ENCODE data around the gene RPP21.

The RPP21 gene

DNA sequence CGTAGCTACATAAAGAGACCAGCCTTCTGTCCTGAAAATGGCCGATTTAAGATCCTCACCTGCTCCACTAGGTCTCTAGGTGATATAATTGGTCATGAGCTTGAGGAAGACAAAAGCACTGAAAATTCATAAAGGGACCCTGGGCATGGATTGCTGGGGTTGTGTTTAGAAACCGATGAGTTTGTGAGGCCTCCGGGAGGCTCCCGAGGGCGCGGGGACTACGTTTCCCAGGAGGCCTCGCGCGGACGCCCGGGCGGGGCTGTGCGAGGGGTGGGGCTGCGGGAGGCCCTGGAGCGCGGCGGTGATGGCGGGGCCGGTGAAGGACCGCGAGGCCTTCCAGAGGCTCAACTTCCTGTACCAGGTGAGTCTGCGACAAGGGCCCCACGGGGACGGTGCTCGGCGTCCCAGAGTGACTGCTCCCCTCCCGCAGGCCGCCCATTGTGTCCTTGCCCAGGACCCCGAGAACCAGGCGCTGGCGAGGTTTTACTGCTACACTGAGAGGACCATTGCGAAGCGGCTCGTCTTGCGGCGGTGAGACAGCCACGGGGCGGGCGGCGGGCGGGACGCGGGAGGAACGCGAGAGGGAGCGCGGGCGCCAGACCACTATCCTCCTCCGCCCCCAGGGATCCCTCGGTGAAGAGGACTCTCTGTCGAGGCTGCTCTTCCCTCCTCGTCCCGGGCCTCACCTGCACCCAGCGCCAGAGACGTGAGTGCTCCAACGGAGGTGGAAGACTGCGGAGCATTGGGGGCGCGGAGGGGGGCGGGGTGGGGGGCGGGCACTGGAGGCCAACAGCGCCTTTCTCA, at the start of gene RPP21:
Gene RPP21 (plus strand): TSS at position 289 of the 804 bp plus-strand sequence. CDS start 16 bp downstream, at position 305.
- peak; percentile 87 for DNase-seq (ENCODE audit: low spot score)

DNA sequence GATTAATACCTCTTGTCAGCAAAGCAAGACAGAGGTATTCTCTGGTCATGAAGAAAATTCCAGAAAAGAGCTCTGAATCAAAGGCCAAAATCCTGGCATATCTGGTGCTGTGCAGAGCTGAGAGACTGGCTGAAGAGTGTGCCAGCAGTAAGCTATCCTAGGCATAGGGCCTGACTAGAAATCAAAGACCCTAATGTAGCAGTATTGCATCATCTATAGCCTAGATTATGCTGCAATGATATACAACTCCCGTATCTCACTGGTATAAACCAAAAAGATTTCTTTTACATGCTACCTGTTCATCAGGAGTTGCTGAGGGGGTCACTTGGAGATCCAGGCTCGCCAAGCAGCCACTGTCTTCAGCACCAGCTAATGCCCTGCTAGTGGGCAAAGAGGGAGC, 49.1 kb upstream of the RPP21 start:
- DNase-seq (ENCODE audit: low spot score) = no peak

DNA sequence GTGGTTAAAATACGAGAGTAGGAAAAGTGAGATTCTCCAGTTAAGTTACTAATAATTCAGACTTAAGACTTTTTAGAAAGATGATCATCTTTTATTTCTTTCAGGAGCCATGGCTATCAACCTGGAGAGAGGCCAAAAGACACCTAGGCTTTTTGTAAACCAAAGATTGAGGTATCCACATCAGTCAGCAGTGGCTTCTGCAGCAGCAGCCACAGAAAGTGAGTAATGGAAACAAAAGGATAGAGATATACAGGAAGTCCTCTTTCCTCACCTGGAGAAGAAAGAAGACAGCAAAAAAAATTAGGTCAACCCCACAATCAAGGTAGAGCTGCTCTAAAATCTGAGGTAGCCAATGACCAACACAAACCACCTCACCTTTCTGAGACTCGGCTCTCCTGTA, 41.0 kb upstream of the RPP21 start:
- DNase-seq (ENCODE audit: low spot score) = no peak

DNA sequence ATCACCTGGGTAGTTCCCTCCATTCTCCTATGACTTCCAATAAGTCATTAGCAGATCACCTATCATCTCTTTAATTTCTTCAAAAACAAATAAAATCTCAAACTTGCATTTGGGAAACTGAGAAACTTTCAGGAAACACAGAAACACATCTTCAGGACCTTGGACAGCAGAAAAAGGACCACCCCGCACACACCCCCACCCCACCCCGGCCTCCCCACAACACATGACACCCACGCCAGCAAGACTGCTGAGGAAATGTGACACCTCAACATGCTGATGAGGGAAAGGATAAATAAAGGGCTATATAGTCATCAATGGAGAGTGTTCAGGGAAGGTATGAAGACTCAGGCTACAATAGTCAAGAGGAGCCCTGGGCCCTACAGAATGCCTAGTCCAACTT, 33.9 kb upstream of the RPP21 start:
- DNase-seq (ENCODE audit: low spot score) = no peak

DNA sequence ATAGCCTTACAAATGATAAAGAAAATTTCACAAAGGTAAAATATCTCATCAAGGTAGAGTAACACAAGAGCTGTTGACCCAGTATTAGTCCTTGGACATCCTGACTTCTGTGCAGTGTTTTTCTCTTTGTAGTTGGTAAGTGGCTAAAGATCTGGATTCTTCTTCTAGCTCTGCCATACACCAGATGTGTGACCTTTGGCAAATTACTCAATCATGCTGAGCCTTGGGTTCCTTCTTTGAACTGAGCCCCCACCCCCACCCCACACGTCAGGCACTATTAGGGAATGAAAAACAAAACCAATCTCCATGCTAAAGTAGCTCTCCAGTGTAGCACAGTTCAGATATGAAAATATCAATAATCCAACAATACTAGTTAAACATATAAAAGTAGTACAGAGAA, 33.3 kb upstream of the RPP21 start:
- no peak for DNase-seq (ENCODE audit: low spot score)

DNA sequence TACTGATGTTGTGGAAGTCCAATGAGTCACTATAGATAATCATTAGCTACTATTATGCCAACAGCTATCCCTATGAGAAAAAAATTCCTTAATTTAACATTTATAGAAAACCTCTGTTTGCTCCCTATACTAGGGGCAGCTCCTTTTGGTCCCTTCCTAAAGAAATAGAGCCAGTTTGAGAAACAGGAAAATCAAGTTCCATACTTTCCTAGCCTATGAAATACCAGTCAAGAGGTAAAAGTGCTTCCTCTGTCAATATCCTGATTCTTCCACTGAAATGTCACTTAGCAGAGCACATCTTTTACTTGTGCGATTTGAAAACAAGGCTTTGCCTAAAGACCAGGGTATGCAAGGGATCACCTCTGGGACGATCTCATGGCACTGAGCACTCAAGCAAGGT, 32.7 kb upstream of the RPP21 start:
- no peak for DNase-seq (ENCODE audit: low spot score)

DNA sequence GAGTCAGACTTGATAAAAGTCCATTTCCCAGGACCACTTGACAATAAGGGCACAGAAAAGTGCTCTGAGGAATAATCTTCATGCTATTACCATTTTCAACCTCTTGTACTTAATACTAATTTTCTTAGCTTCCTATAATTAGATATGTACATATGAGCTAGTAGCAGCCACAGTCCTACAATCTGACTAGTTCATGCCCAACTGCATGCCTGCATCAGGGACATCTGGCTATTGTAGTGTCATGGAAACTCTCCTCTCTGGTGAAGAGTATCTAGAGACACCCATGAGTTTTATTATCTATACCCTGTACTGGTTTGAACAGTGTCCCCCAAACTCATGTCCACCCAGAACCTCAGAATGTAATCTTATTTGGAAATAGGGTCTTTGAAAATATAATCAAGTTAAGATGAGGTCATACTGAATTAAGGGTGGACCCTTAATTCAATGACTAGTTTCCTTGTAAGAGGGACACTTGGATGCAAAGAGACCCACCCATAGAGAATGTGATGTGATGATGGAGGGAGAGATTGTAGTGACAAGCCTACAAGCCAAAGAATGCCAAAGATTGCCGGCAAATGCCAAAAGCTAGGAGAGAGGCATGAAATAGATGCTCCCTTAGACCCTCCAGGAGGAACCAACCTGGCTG, 32.2 kb upstream of the RPP21 start:
- no peak for DNase-seq (ENCODE audit: low spot score)

DNA sequence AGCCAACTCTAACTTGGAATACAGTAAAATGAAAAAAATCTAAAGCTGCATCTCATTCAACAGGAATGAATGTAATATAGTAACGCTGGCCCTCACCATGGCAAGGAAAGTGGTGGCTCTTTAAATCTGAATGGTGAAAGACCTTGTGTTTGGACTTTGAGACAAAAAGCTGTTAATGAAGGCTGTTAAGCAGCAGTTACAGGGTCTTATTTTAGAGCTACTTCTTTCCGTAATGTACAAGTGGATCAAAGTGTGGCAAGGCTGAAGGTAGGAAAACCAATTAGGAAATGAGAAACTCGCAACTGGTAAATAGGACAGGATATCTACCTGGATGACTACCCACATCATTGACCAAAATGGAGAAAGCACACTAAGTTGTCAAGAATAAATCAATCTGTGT, 29.8 kb upstream of the RPP21 start:
- DNase-seq (ENCODE audit: low spot score) = no peak

DNA sequence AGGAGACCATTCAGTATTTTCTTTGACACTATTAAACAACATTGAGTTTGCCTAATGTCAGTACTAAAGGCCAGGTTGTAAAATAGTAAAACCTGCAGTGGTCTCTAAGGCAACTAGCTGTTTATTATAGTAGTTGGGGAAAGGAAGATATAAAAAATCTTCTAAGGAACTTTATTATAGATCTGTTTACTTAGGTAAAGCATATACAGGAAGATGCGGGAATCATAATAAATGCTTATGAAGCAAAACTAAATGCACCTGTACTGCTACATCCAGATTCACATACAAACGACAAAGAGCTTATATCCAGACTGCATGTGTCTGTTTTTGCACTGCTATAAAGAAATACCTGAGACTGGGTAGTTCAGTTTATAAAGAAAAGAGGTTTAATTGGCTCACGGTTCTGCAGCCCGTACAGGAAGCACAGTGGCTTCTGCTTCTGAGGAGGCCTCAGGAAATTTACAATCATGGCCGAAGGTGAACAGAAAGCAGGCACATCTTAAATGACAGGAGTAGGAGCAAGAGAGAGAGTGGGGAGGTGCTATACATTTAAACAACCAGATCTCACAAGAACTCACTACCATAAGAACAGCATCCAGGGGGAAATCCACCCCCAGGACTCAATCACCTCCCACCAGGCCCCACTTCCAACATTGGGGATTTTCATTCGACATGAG, 26.9 kb upstream of the RPP21 start:
- no peak for DNase-seq (ENCODE audit: low spot score)

DNA sequence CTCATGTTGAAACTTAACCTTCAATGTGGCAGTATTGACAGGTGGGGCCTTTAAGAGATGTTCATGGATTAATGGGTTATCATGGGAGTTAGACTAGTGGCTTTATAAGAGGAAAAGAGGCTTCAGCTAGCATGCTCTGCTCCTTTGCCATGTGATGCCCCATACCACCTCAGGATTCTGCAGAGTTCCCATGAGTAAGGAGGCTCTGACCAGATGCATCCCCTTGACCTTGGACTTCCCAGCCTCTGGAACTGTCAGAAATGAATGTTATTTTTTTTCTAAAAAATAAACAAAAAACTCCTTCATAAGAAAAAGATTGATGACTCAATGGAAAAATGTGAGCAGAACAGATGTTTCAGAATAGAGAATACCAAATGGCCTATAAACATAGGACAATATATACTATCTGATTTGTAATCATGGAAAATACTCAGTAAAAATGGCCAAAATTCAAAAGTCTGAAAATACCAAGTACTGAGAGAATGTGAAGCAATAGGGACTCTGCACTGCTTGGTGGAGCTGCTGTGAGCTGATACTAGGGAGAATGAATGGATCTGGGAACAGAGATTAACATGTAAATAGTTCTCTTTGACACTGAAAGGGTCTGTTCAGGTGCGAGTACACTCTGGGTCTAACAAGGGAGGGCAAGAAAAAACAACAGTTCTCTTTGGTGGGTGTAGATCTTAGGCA, 25.7 kb upstream of the RPP21 start:
- no peak for DNase-seq (ENCODE audit: low spot score)

DNA sequence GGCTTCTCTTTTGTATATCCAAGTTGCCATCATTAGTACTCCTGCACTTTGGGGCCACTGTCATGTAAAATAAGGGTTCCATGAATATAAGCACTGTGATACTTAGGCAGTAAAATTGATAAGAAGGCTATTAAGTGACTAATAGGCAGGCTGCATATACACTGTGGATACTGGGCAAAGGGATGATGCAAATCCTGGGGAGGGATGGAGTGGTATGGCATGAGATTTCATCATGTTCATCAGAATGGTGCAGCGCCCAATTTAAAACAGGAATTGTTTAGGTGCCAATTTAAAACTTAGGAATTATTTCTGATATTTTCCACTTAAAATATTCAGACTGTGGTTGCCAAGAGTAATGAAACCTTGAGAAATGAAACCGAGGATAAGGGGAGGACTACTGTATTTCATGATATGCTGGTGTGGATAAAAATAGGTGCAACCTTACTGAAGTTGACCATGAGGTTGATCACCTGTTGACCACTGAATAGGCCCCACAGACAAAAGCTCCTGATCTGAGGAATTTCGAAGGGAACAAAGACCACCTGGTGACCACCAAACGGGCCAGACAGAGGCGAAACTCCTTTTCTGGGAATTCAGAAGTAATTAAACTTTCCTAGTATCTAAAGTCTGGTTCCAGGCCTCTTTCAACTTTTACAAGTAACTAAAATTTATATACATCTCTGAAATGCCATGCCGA, 23.1 kb upstream of the RPP21 start:
- DNase-seq (ENCODE audit: low spot score) = no peak

DNA sequence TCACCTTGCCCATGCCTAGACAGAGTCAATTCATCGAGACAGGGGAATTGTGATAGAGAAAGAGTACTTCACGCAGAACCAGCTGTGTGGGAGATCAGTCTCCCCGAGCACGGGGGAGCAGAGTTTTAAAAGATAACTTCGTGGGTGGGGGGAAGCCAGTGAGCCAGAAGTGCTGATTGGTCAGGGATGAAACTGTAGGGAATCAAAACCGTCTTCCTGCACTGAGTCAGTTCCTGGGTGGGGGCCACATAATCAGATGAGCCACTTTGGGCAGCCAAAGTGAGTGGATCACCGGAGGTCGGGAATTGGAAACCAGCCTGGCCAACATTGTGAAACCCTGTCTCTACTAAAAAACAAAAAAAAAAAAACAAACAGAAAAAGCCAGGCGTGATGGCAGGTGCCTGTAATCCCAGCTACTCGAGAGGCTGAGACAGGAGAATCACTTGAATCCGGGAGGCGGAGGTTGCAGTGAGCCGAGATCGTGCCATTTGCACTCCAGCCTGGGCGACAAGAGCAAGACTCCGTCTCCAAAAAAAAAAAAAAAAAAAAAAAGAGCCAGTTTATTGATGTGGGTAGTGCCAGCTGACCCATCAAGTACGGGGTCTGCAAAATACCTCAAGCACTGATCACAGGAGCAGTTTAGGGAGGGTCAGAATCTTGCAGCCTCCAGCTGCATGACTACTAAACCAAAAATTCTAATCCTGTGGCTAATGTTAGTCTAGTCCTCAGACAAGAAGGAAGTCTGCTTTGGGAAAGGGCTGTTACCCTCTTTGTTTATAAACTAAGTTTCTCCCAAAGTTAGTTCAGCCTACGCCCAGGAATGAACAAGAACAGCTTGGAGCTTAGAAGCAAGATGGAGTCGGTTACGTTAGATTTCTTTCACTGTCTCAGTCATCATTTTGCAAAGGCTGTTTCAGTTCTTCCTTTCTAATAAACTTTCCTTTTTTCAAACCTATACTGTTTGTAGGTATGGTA, 22.1 kb upstream of the RPP21 start:
- DNase-seq (ENCODE audit: low spot score) = no peak

DNA sequence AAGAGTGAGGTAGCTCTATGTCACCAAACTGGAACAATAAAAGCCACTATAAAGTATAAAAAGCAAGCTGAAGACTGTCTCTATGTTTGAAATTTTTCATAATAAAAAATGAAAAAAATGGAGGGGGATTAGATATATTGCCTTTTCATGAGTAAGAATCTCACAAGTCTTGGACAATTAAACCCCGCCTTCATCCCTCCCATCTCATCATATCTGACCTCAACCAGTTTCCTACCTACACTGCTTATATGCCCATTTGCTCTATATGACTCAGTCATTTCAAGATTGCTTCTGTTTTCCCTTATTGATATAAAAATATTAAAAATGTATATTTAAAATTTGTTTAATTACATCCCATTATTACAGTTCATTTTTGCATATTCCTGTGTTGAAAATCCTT, 21.1 kb upstream of the RPP21 start:
- no peak for DNase-seq (ENCODE audit: low spot score)

DNA sequence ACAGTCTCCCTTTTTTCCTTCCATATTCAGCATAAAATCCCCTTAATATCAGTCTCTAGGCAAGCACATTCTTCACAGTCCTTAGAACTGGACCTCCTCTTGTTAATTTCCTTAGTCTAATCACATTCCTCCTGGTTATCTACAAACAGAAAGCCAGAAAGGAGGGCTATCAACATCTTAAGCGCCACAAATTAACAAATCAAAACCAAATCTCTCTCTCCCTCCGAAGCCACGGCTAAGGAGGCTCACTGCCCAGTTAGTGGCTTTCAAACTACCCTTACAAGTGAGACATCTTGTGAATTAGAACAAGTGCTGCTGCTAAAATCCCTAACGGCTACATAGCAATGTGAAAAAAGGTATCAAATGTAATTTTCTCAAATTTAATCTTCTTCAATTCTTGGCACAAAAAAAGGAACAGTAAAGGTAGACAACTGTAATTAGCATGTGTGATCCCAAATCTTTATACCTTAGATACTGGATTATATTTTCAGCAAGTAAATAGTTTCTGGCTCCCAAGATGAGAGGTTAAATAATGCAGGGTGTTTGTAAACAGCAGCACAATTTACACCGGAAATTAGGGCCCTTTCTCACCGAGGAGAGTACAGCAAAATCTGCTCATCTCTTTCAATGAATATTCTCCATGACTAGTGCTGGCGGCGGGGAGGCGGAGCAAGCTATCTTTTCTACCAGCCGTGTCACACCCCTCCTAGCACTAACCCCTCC, 19.6 kb upstream of the RPP21 start:
- no peak for DNase-seq (ENCODE audit: low spot score)

DNA sequence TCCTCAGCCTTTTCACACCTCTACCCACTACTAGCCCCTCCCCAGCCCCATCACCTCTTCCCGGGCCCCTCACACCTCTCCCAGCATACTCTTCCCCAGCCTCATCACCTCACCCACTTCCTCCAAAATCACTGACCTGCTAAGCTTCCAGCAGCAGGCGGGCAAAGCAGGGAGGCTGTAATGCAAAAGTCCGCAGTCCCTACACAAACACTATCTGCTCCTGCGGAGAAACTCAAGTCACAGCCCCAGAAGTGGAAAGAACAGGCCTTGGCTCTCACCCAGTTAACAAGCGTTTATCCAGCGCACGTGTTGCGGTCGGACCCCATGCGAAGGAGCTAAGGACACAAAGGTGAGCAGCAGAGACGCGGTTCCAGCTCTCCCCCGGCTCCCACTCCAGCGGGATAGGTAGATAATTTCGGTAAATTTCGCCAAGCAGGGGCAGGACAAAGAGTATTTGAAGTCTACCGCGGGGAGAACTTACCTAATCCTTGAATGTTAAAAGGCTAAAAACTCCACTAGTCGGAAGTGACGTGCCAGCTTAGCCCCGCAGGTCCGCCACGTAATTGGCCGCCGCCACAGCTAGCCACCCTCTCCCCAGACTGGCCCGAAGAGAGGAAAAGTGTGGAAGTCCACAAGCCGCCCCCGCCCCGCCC, 19.0 kb upstream of the RPP21 start:
- peak; percentile 40 for DNase-seq (ENCODE audit: low spot score)

DNA sequence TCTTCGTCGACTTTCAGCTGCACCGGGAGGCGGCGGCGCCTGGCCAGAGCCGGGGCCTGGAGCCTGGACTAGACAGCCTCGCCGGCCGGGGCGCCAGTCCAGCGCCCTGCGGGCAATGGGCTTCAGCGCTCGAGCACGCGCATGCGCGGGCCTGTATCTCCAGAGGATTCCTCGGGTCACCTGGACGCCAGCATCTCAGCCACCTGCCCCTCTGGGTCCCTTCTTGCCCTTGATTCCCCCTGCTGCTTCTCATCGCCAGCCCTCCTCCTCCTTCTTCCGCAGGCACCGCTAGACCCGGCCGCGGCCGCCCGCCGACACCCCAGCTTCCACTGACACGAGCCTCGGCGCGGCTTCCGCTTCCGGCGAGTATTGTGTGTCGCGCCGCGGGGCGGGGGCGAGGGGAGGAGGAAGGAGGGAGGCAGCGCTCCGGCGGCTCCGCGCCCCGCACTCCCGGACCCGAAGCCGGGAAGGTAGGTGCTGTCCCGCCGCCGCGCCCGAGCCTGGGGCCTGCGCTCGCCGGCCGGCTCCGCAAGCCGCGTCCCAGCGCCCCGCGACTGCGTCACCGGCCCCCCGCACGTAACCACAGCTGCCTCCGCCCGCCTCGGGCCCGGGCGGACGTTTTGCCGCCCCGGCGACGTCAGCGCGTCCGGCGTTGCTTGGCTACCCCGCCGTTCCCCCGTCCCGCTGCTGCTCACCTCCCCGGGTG, 18.3 kb upstream of the RPP21 start, which contains the start of gene TRIM39:
Gene TRIM39 (plus strand): TSS at position 402 of the 706 bp plus-strand sequence. CDS start 2,391 bp downstream, outside the sequence.
- peak; percentile 91 for DNase-seq (ENCODE audit: low spot score)

DNA sequence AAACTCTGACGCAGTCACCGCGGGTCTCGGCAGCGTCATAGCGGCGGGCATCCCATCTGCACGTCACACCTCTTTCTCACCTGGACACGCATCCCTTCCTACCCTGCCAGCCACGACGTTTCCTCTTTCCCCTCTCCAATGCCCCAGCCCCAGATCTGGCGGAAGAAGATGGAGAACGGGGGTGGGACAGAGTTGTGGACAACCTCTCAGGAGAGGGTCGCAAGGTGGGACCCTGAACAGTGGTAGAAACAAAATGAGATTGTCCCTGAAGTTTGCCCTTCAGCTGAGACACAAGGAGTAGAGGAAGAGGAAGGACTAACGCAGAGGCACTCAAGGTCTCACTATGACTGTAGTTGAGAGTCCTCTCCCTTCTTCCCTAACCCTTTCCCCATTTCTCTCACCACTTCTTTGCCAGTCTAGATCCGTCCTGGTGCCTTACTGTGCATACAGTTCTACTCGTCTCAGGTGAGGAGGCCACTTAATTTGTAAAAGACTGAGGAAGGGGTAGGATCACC, 17.7 kb upstream of the RPP21 start:
- DNase-seq (ENCODE audit: low spot score) = no peak

DNA sequence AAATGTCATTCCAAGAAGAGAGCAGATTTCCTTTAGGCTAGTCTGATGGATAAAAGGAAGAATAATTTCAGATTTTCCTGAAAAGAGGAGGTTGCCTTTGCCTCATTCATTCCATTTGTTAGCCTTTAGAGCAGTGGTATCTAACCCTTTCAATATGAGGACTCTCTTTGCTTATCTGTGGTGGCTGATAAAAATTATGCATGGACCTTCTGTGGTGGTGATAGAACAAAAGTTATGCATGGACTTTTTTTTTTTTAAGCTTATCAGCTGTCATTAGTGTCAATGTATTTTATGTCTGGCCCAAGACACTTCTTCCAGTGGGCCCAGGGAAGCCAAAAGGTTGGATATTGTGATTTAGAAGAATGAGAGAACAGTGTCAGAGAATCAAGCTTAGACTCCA, 16.6 kb upstream of the RPP21 start:
- DNase-seq (ENCODE audit: low spot score) = no peak

Measured in putamen (tissue), 1 donor.